ENCODE data around the gene PYURF. TPM values are rescaled to one million over a fixed set of nuclear protein-coding genes. Genes with fewer than 3 reads are reported as not detected.
A peak's percentile ranks its signal among the peaks of the same experiment; 100 is the strongest.
"Not testable (repeated sequence)": the region's sequence is repeated elsewhere in the genome, so short reads cannot be mapped to it uniquely, and the experiment has no call there.

The PYURF gene
- total and polyA plus RNA-seq, 9 of the 15 experiments (the other 6 are each of a cell fraction or from before 2014, with no cell fraction given), result 22.5 to 199 (median 108) TPM

GRCh38 chr4:88539322-88540068 is 15.9 kb upstream of the PYURF start (continued):
- TF ChIP-seq REST (IDR thresholded peaks at IDR 0.05; ENCODE audit: borderline replicate concordance) (peak; percentile 63), L3MBTL2 (IDR thresholded peaks at IDR 0.05) (0 out of 2 replicates have a peak, but pooled peaks have one; percentile 27), SMC3 (conservative IDR thresholded peaks at IDR 0.05; ENCODE audit: insufficient read depth, low read depth, low read length) (0 out of 2 replicates have a peak, but pooled peaks have one; percentile 30)
- not testable (repeated sequence) for TF ChIP-seq REST (CRISPR knock-in tag; IDR thresholded peaks at IDR 0.05; ENCODE audit: low read depth)

All from K562 (cell line).